GM18909 (cell line): ENCODE measurements around the gene MTG2.

ENCODE experiments used
- ATAC-seq: cut with Tn5 transposase; IDR thresholded peaks from one replicate; pipeline ENCODE4 v1.9.1; 2021; ENCODE audit warnings: mild to moderate bottlenecking; ENCODE audit not compliant: unreplicated experiment, poor library complexity

Gene MTG2

DNA sequence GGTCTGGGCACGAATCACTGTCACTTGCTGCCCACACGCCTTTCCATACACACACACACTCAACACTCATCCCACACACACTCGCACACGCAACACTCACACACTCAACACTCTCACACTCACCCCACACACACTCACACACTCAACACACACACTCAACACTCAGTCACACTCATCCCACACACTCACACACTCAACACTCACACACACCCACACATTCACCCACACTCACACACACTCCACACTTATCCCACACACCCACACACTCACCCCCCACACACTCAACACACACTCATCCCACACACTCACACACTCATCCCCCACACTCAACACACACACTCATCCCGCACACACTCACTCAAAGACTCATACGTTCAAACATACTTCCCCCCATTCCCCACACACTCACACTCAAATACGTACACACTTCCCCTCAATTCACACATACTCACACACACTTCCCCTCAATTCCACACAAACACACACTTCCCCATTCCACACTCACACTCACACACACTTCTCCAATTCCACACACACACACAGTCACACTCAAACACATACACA lies 46.2 kb downstream of the MTG2 start:
- no peak for ATAC-seq

- ATAC-seq: no peak
Observed at GRCh38 chr20:62229667-62230066, 46.8 kb downstream of the MTG2 start.

DNA sequence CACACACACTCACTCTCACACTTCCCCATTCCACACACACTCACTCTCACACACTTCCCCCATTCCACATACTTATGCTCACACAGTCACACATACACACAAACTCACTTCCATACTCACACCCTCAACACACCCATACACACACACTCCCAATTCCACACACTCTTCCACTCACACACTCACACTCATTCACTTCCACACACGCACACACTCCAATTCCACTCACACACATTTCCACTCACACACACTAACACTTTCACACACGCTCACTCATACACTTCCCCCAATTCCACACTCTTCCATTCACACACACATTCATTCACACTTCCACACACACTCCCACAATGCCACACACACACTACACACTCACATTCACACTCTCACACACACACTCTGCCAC lies 47.4 kb downstream of the MTG2 start:
- no peak for ATAC-seq

GRCh38 chr20:62230696-62231095 lies 47.9 kb downstream of the MTG2 start:
- no peak for ATAC-seq

- no peak for ATAC-seq
Observed at GRCh38 chr20:62231292-62231691, 48.5 kb downstream of the MTG2 start.

GRCh38 chr20:62232194-62232593 lies 49.4 kb downstream of the MTG2 start:
- ATAC-seq: no peak

DNA sequence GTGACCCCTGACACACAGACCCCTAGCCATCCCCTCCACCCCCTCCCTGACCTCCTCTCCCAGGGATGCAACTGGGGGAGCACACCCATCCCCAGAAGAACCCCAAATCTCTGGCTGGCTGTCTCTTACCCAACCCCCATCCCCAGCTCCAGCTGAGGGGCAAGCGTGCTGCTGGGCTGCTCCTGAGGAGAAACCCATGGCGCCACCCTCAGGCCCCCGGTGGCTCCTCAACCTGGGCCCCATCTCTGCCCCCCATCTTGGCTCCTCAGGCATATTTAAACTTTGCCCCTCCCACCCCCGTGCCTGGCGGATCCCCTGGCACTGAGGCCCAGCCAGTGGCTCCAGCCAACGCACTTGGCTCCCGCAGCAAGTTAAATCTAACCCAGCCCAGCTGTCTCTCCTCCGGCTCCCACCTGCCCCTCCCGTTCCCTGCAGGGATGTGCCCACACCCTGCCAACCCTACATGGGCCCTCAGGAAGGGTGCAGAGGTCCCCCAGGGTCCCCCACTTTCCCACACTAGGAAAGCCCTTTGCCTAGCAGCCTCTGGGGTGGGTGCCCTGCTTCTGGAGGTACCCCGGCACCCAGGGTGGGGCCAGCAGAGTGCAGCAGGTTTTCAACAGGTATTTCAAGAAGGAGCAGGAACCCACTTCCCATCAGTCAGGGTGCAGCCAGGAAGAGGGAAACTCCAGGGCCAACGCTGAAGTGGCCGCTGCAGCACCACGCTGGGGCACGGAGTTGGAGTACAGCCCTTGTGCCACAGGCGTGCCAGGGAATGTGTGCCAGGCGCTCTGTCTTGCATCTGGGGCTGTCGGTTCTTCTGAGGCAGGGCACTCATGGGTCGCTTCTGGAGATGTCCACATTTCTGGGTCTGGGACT lies 50.2 kb downstream of the MTG2 start:
- ATAC-seq: no peak

DNA sequence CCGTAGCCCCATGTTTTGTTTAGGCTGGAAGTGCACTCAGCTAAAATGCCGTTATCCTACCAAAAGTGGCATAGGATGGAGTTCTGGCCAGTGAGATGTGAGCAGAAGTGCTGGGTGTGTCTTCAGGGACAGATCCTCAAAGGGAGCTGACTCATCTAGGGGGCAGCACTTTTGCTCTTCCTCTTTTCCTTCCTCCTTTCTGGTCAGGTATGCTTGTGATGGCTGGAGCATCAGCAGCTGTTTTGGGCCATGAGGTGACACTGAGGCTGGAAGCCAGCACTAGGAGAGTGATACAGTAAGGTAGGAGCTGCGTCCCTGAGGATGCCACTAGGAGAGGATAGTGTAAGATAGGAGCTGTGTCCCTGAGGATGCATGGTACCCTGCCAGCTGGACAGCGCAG lies 50.9 kb downstream of the MTG2 start:
- no peak for ATAC-seq

DNA sequence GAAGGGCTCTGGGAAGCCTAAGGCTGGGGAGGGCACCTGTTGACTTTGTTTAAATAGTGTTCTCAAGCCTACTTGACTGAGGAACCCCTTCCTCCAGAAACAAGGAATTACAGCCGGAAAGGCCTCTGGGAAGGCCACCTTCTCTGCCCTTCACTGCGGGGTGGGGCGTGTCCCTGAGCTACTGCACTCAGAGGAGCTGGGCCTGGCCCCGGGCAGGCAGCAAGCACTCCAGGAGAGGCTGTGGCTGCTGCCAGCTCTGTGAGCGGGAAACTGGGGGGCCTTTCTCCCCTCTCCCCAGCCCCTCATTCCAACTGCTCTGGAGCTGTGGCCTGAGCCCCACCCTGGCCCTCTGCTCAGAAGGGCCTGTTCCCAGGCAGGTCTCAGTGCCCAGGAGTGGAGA lies 51.5 kb downstream of the MTG2 start:
- ATAC-seq: no peak

GRCh38 chr20:62235001-62235776 lies 52.4 kb downstream of the MTG2 start:
- no peak for ATAC-seq

DNA sequence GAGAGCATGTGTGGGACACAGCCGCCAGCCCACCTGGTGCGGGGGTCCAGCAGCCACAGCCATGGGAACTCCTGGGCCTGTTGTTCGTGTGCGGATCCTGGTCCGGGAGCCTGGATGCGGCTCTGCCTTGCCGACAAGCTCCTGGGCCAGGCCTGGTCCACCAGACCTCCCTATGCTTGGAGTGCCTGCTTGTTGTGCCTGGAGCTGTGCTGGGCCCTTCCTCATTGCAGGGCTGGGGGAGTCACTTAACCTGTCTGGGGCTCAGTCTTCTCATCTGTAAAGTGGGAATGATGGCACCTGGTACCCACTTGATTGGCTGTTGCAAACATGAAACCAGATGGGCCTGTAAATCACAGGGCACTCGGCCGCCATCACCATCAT lies 52.9 kb downstream of the MTG2 start:
- no peak for ATAC-seq

GRCh38 chr20:62236200-62236599 lies 53.4 kb downstream of the MTG2 start:
- no peak for ATAC-seq

DNA sequence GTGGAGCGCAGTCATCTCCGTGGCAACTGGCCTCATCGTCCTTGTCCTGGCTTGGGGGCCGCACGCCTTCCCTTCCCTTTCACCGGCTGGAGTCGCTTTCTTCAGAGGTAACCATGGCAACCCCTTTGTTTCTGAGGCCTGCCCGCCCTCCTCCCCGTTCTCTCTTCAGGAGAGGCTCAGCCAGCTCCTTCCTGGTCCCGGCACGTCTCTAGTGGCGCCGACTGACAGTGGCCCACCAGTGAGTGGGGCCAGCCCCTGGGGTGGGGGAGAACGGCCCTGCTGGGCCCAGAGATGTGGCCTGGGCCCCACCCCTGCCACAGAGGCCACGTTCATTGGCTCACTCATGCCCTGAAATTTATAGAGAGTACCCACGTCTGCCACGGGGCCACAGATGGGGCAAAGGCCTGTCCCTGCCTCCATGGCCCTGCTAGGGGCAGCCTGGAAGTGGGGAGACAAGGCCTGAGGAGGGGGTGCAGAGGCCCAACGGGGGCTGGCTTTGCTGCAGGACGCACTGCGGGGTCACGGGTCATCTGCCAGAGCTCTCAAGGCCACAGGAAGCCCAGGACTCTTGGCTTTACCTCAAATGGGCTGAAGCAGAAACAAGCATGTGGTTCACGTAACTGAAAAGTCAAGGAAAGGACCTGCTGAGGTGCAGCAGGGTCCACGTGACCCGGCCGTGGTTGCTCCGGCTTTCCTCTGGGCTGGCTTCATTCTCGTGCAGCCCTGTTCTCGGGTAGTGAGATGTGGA lies 54.1 kb downstream of the MTG2 start:
- ATAC-seq: no peak

GRCh38 chr20:62237514-62237800 lies 54.6 kb downstream of the MTG2 start:
- ATAC-seq: no peak

DNA sequence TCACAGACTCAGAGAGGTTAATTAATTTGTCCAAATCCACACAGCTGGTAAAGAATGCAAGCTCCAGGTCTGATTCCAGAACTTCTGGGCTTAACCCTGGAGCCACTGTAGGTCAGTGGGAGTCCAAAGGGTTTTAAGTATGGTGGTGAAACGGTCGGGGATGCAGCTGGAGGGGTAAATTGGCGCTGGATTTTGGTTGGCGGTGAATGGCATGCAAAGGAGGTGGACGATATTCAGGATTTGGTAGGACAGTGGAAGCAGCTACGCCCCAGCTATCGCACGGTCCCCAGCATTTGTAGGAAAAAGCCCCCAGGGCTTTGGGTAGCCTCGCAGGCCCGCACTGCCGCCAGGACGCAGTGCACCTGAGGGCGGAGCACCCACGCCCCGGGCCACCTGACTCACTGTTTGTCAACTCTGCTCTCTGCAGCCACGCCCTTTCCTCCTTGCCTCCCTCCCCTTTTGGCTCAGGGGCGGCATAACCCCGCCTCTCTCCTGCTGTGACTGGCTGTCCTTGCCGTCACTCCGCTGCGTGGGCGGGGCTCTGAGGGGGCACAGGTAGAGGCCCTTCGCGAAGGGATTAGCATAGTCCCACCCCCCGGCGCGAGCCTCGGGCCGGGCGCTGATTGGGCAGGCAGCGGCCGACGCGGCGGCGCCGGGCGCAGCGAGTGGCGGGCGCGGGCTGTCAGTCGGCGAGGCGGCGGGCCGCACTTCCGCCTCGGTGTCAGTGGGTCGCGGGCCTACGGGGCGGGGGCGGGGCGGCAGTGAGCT lies 55.2 kb downstream of the MTG2 start, which contains the start of gene OSBPL2:
OSBPL2 (plus strand) TSS at position 721 of the 768 bp plus-strand sequence. CDS start 17,664 bp downstream, outside the sequence.
- peak; percentile 98 for ATAC-seq

GRCh38 chr20:62238569-62239277 lies 55.9 kb downstream of the MTG2 start:
- ATAC-seq: peak; percentile 9

DNA sequence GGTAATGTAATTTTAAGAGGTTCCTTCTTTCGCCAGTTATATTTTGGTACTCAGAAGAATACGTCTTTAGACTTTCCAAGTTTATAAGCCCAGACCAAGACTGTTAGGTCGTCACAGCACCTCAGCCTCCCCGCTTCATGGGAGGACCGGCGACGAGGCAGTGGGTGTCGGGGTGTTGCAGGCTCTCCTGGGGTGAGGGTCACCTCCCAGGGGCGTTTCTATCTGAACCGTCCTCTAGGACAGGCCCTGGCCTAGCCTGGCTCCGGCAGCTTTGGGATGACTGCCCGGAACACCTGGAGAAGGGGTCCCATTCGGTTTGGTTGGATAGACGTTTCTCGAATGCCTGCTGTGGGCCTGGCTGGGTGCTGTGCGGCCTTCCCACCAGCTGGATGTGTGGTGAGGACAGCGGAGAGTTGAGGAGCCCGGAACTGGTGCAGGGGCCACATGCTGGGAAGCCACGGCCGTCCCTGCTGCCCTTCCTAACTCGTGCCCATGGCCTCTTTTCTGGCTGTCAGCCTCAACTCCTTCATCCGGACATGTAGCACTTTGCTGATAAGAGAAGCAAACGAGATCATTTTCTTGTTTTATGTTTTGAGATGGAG lies 56.6 kb downstream of the MTG2 start:
- ATAC-seq: no peak

GRCh38 chr20:62240020-62240685 lies 57.3 kb downstream of the MTG2 start:
- ATAC-seq: no peak
